Measurements from ENCODE around the gene C11orf86.
"Not testable (repeated sequence)": the region's sequence is repeated elsewhere in the genome, so short reads cannot be mapped to it uniquely, and the experiment has no call there.

Gene C11orf86

GRCh38 chr11:66974724-66975404 is at the start of gene C11orf86:
Gene C11orf86, plus strand, starts transcription at chr11:66975304. Its CDS starts 59 bp downstream, at chr11:66975363.
- DNase-seq = peak; percentile 48

GRCh38 chr11:66929753-66930152 is 45.4 kb upstream of the C11orf86 start:
- DNase-seq = no peak

GRCh38 chr11:66932543-66932942 is 42.6 kb upstream of the C11orf86 start:
- no peak for DNase-seq

- DNase-seq = peak; percentile 58
These were observed 41.6 kb upstream of the C11orf86 start for GRCh38 chr11:66933531-66933930.

GRCh38 chr11:66934950-66935779 is 39.9 kb upstream of the C11orf86 start:
- DNase-seq = peak; percentile 66

- peak; percentile 78 for DNase-seq
These were observed 38.8 kb upstream of the C11orf86 start for GRCh38 chr11:66936311-66936711.

GRCh38 chr11:66937193-66937733 is 37.8 kb upstream of the C11orf86 start:
- DNase-seq = no peak

- DNase-seq = no peak
These were observed 36.4 kb upstream of the C11orf86 start for GRCh38 chr11:66938582-66939135.

GRCh38 chr11:66950112-66950535 is 25.0 kb upstream of the C11orf86 start:
- peak; percentile 76 for DNase-seq

GRCh38 chr11:66951135-66951534 is 24.0 kb upstream of the C11orf86 start:
- no peak for DNase-seq

- DNase-seq = peak; percentile 32
These were observed 23.2 kb upstream of the C11orf86 start for GRCh38 chr11:66951927-66952337.

- DNase-seq = no peak
These were observed 21.8 kb upstream of the C11orf86 start for GRCh38 chr11:66953081-66953833.

GRCh38 chr11:66956689-66957290 is 18.3 kb upstream of the C11orf86 start:
- peak; percentile 53 for DNase-seq

- DNase-seq = no peak
These were observed 17.2 kb upstream of the C11orf86 start for GRCh38 chr11:66957971-66958231.

GRCh38 chr11:66958232-66958955 is 16.7 kb upstream of the C11orf86 start, which contains the start of gene PC:
Gene PC, minus strand, starts transcription at chr11:66958383. Its CDS starts 86,224 bp downstream, at chr11:66872159.
- DNase-seq = peak; percentile 100

GRCh38 chr11:66958956-66959274 is 16.2 kb upstream of the C11orf86 start:
- no peak for DNase-seq

- DNase-seq = not testable (repeated sequence)
These were observed 13.4 kb upstream of the C11orf86 start for GRCh38 chr11:66961691-66962213.

GRCh38 chr11:66962247-66962646 is 12.9 kb upstream of the C11orf86 start:
- DNase-seq = no peak

- no peak for DNase-seq
These were observed 12.3 kb upstream of the C11orf86 start for GRCh38 chr11:66962801-66963200.

GRCh38 chr11:66964495-66964894 is 10.6 kb upstream of the C11orf86 start:
- DNase-seq = no peak

GRCh38 chr11:66966351-66966750 is 8.8 kb upstream of the C11orf86 start:
- DNase-seq = no peak
